Hepatocyte (in vitro differentiated cells): ENCODE results near the gene LGR4.

Experiments used
- CTCF ChIP-seq: fragments of 200-600 bp; sonication (generic); IDR thresholded peaks from 2 replicates; pipeline ENCODE4 v1.5.1; 2016; ENCODE audit warnings: antibody characterized with exemption, mild to moderate bottlenecking; ENCODE audit not compliant: poor library complexity
- EZH2 ChIP-seq: fragments of 200-600 bp; sonication (generic); IDR thresholded peaks from 2 replicates; pipeline ENCODE4 v1.6.1; 2016; ENCODE audit warnings: antibody characterized with exemption, mild to moderate bottlenecking, borderline replicate concordance
- EZH2phosphoT487 ChIP-seq: fragments of 200-600 bp; sonication (generic); IDR thresholded peaks from one replicate; pipeline ENCODE4 v1.6.1; 2018; ENCODE audit warnings: antibody characterized with exemption, mild to moderate bottlenecking, low read depth, moderate library complexity; ENCODE audit not compliant: unreplicated experiment, severe bottlenecking

GRCh38 chr11:27354359-27354965 is 118.1 kb downstream of the LGR4 start:
- TF ChIP-seq EZH2phosphoT487 (no peak), CTCF (no peak), EZH2 (no peak)
